ENCODE data around the gene RBPJL. TPM values are rescaled to one million over a fixed set of nuclear protein-coding genes. Genes with fewer than 3 reads are reported as not detected.

Gene RBPJL
- polyA plus RNA-seq, 2 of the 4 experiments (the other 2 are of a cell fraction), result not detected

GRCh38 chr20:45258259-45258658 lies 48.4 kb upstream of the RBPJL start (continued):
- TF ChIP-seq FOSL2 (IDR thresholded peaks at IDR 0.05) (no peak), FOSL2 (CRISPR knock-in tag; IDR thresholded peaks at IDR 0.05) (no peak), HEYL (CRISPR knock-in tag; IDR thresholded peaks at IDR 0.05) (no peak), GATA3 (IDR thresholded peaks at IDR 0.05; ENCODE audit: borderline replicate concordance) (no peak), MYC (IDR thresholded peaks at IDR 0.05; ENCODE audit: borderline replicate concordance, low read length) (no peak), RFX5 (IDR thresholded peaks at IDR 0.05) (no peak), ZSCAN20 (CRISPR knock-in tag; IDR thresholded peaks at IDR 0.05) (no peak), CHD2 (IDR thresholded peaks at IDR 0.05; ENCODE audit: low read length, partially characterized antibody) (no peak), PHF8 (IDR thresholded peaks at IDR 0.05; ENCODE audit: borderline replicate concordance, low read depth) (no peak)

DNA sequence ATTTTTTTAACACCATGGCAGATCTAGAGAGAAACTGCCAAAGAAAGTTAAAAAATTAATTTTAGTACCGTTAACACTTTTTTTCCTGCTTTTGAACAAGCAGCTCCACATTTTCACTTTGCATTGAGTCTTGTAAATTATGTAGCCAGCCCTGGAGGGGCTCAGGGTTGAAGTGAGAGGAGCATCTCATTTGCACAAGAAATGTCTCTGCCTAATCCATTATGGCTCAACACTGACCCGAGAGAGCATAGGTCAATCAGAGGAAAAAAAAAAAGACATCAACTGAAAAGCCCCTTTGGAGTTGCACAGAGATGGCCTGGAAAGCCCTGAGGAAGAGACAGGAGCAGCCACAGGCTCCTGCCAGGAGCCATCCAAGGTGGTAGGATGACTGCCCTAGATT lies 48.0 kb upstream of the RBPJL start:
- no peak overlapping the region for H3K27ac ChIP-seq
- TF ChIP-seq MYC (IDR thresholded peaks at IDR 0.05; ENCODE audit: borderline replicate concordance, low read length), result no peak
- TF ChIP-seq HEYL (CRISPR knock-in tag; IDR thresholded peaks at IDR 0.05), result no peak
- no peak for TF ChIP-seq HDAC2 (IDR thresholded peaks at IDR 0.05)
- no peak for TF ChIP-seq RCOR1 (IDR thresholded peaks at IDR 0.05; ENCODE audit: low read depth, low read length)
- no peak for TF ChIP-seq ZNF302 (CRISPR knock-in tag; IDR thresholded peaks at IDR 0.05)
- no peak for TF ChIP-seq EHF (CRISPR knock-in tag; IDR thresholded peaks at IDR 0.05)
- TF ChIP-seq, protein P1, sequence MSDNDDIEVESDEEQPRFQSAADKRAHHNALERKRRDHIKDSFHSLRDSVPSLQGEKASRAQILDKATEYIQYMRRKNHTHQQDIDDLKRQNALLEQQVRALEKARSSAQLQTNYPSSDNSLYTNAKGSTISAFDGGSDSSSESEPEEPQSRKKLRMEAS (IDR thresholded peaks at IDR 0.05), result no peak
- no peak for TF ChIP-seq CBX2 (IDR thresholded peaks at IDR 0.05; ENCODE audit: borderline replicate concordance, low read depth)
- TF ChIP-seq POLR2AphosphoS2 (conservative IDR thresholded peaks at IDR 0.05; ENCODE audit: low read length), result no peak
- TF ChIP-seq CTCF (IDR thresholded peaks at IDR 0.05), result no peak
- TF ChIP-seq PHF8 (IDR thresholded peaks at IDR 0.05; ENCODE audit: borderline replicate concordance, low read depth), result no peak
- no peak for TF ChIP-seq CHD2 (IDR thresholded peaks at IDR 0.05; ENCODE audit: low read length, partially characterized antibody)
- TF ChIP-seq, protein P2, sequence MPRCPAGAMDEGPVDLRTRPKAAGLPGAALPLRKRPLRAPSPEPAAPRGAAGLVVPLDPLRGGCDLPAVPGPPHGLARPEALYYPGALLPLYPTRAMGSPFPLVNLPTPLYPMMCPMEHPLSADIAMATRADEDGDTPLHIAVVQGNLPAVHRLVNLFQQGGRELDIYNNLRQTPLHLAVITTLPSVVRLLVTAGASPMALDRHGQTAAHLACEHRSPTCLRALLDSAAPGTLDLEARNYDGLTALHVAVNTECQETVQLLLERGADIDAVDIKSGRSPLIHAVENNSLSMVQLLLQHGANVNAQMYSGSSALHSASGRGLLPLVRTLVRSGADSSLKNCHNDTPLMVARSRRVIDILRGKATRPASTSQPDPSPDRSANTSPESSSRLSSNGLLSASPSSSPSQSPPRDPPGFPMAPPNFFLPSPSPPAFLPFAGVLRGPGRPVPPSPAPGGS (IDR thresholded peaks at IDR 0.05), result no peak
- no peak for TF ChIP-seq EHMT2 (IDR thresholded peaks at IDR 0.05; ENCODE audit: low read depth)
- TF ChIP-seq CEBPB (IDR thresholded peaks at IDR 0.05), result no peak
- no peak for TF ChIP-seq CBX8 (IDR thresholded peaks at IDR 0.05)
- no peak for TF ChIP-seq CHD4 (IDR thresholded peaks at IDR 0.05; ENCODE audit: borderline replicate concordance)
- TF ChIP-seq BHLHE40 (IDR thresholded peaks at IDR 0.05; ENCODE audit: low read depth, low read length), result no peak
- no peak for TF ChIP-seq REST (IDR thresholded peaks at IDR 0.05)
- peaks cover 21% of the 10 kb centered on the region for H3K4me1 ChIP-seq
- no peaks in the 10 kb centered on the region for H3K9me3 ChIP-seq
- ChIA-PET POLR2A (no interaction called here), CTCF (no interaction called here)
- no peak overlapping the region for H3K4me2 ChIP-seq
- H3K4me3 ChIP-seq, result no peak overlapping the region
- no peak for DNase-seq (ENCODE audit: low read depth in 1 of 2, low spot score in 1 of 2)
- no peak for ATAC-seq
- FAIRE-seq, result no peak
- WGBS (ENCODE audit: missing lambda C conversion rate), result 42% methylated on average over 2 of the region's 2 CpGs
